HepG2 (cell line): ENCODE measurements around the gene GYS1. TPM values are rescaled to one million over a fixed set of nuclear protein-coding genes. Genes with fewer than 3 reads are reported as not detected.

Source experiments
- ATAC-seq: fragments of 200-7000 bp; cut with Tn5 transposase; 3 replicates; pipeline ENCODE4 v1.9.1; 2020; ENCODE audit warnings: mild to moderate bottlenecking, moderate library complexity
- BruUV-seq: library from RNA; stranded (reverse); fragments of 400-500 nt; replicated peaks from 2 replicates; lab custom pipeline; 2021; lab: Mats Ljungman, UMichigan
- CTCF ChIA-PET: fragments of 300-600 bp; formaldehyde crosslinking; extraction: SDS; loops from one replicate; lab custom pipeline; 2021; ENCODE audit warnings: low total read pairs, inconsistent platforms, low intra/inter-chr PET ratio; lab: Yijun Ruan, JAX
- POLR2A ChIA-PET: fragments of 350-600 bp; sonication (Branson Sonifier 250); formaldehyde crosslinking; loops from one replicate; lab custom pipeline; 2020; ENCODE audit warnings: antibody characterized with exemption, inconsistent platforms; lab: Yijun Ruan, JAX
- DNase-seq: peaks from one replicate; pipeline ENCODE4 v3.0.0-alpha.2; 2015; ENCODE audit warnings: low spot score
- FAIRE-seq: peaks from 3 replicates; lab custom pipeline; 2011; peaks lifted over from hg19 to GRCh38; lab: Jason Lieb, UNC
- H2AFZ ChIP-seq: one replicate; pipeline ENCODE4 v1.6.1; 2011; ENCODE audit warnings: low read length, inconsistent platforms
- H3K27ac ChIP-seq: fragments of 300-600 bp; 3 replicates; pipeline ENCODE4 v1.8.0; 2011; ENCODE audit warnings: mixed run types, mild to moderate bottlenecking, mixed read lengths, low read length, inconsistent platforms; ENCODE audit not compliant: insufficient read depth; ENCODE audit errors: extremely low read length
- H3K27me3 ChIP-seq, 2 experiments: fragments of 200-600 bp in 1 of 2; 2 replicates in 1 of 2; 3 replicates in 1 of 2; pipeline versions ENCODE4 v1.6.0 to v1.8.0; 2011; ENCODE audit warnings: low read length in 2 of 2, mild to moderate bottlenecking in 2 of 2, moderate library complexity in 2 of 2, inconsistent platforms in 1 of 2; ENCODE audit not compliant: insufficient read depth in 2 of 2, control insufficient read depth in 1 of 2
- H3K36me3 ChIP-seq, 2 experiments: fragments of 200-600 bp in 1 of 2; replicated peaks in 1 of 2; 2 replicates in 1 of 2; 3 replicates in 1 of 2; pipeline versions ENCODE4 v1.5.1 to v1.8.0; 2011; ENCODE audit warnings: low read length in 2 of 2, inconsistent platforms in 1 of 2; ENCODE audit not compliant: insufficient read depth in 2 of 2, control insufficient read depth in 1 of 2
- H3K4me1 ChIP-seq: 2 replicates; pipeline ENCODE4 v1.5.1; 2012; ENCODE audit warnings: low read length, inconsistent platforms; ENCODE audit not compliant: insufficient read depth
- H3K4me2 ChIP-seq: 2 replicates; pipeline ENCODE4 v1.6.0; 2011; ENCODE audit warnings: low read depth, low read length, inconsistent platforms
- H3K4me3 ChIP-seq, 3 experiments: fragments of 200-600 bp in 1 of 3; sonication (generic), shearing (Covaris generic) in 1 of 3; replicated peaks in 1 of 3; 2 replicates each; pipeline ENCODE4 v1.5.1; 2011 to 2016; ENCODE audit warnings: low read length in 3 of 3, inconsistent platforms in 2 of 3, low read depth in 2 of 3, mild to moderate bottlenecking in 2 of 3, control low read depth in 1 of 3, mixed read lengths in 1 of 3; ENCODE audit not compliant: insufficient read depth in 1 of 3
- H3K79me2 ChIP-seq: one replicate; pipeline ENCODE4 v1.6.1; 2011; ENCODE audit warnings: low read length, inconsistent platforms; ENCODE audit not compliant: insufficient read depth
- H3K9ac ChIP-seq: 2 replicates; pipeline ENCODE4 v1.6.0; 2011; ENCODE audit warnings: mild to moderate bottlenecking, low read depth, low read length, inconsistent platforms; ENCODE audit not compliant: insufficient read depth
- H3K9me3 ChIP-seq: 2 replicates; pipeline ENCODE4 v1.5.1; 2012; ENCODE audit warnings: mild to moderate bottlenecking, low read length
- H4K20me1 ChIP-seq: 2 replicates; pipeline ENCODE4 v1.6.0; 2011; ENCODE audit warnings: inconsistent platforms, mild to moderate bottlenecking, low read length, moderate library complexity; ENCODE audit not compliant: insufficient read depth
- CAMTA2 ChIP-seq: sonication (generic); formaldehyde crosslinking; IDR thresholded peaks from 2 replicates; pipeline ENCODE4 v1.4.0; 2020; ENCODE audit warnings: mild to moderate bottlenecking, missing genetic modification reagents, borderline replicate concordance
- E2F1 ChIP-seq: sonication (generic); formaldehyde crosslinking; IDR thresholded peaks from 2 replicates; pipeline ENCODE4 v1.5.0; 2020; ENCODE audit warnings: missing genetic modification reagents
- ELF4 ChIP-seq: sonication (generic); formaldehyde crosslinking; IDR thresholded peaks from 2 replicates; pipeline ENCODE4 v1.5.0; 2020; ENCODE audit warnings: missing genetic modification reagents, mild to moderate bottlenecking, moderate library complexity, borderline replicate concordance
- EZH2 ChIP-seq: conservative IDR thresholded peaks from 2 replicates; pipeline ENCODE4 v1.6.1; 2012; ENCODE audit warnings: mild to moderate bottlenecking, low read depth, low read length, moderate library complexity
- KAT8 ChIP-seq: IDR thresholded peaks from 2 replicates; pipeline ENCODE4 v1.6.1; 2016; ENCODE audit warnings: missing genetic modification reagents, missing compliant biosample characterization
- MIXL1 ChIP-seq: IDR thresholded peaks from 2 replicates; pipeline ENCODE4 v1.6.1; 2016
- SAFB2 ChIP-seq: sonication (generic); formaldehyde crosslinking; IDR thresholded peaks from 2 replicates; pipeline ENCODE4 v1.5.1; 2020; ENCODE audit warnings: missing genetic modification reagents, low read depth, mild to moderate bottlenecking, borderline replicate concordance
- WGBS: methylation state at CpG from one replicate; pipeline ENCODE4 v1.1.6; 2017; ENCODE audit warnings: low lambda C conversion rate; 5-methylcytosine and 5-hydroxymethylcytosine counted together
- in situ Hi-C: cut with HindIII; loops from 2 replicates; pipeline ENCODE4 v1.10.0; 2017; ENCODE audit warnings: low pct_unique_long_range_greater_than_20kb; ENCODE audit not compliant: extremely low pct_ligation_motif_present
- intact Hi-C: fragments of 100-400 bp; cut with micrococcal nuclease; formaldehyde crosslinking; loops from one replicate; pipeline ENCODE4 v1.10.0; 2022; ENCODE audit not compliant: unreplicated experiment
- polyA plus RNA-seq, 8 experiments: library from polyadenylated mRNA; depleted of rRNA in 3 of 8; stranded (reverse) in 7 of 8; unstranded in 1 of 8; fragments of >200 nt; fragmentation: Illumina TruSeq in 4 of 8; extraction: Trizol in 4 of 8; gene quantifications; 2 replicates each; pipeline versions ENCODE4 v1.2.1 to v1.2.3, GENCODE V29; 2011 to 2016; ENCODE audit warnings: low read depth in 4 of 8, missing spikeins in 1 of 8, mixed read lengths in 1 of 8; ENCODE audit not compliant: insufficient read depth in 1 of 8
- total RNA-seq, 5 experiments: library from RNA; depleted of rRNA; stranded (reverse); fragments of >200 nt; fragmentation: Illumina TruSeq; extraction: Trizol; gene quantifications; 2 replicates each; pipeline ENCODE4 v1.2.3, GENCODE V29; 2016; ENCODE audit warnings: low read depth in 1 of 5
- TF ChIP-seq, protein P1 (sequence below), 2 experiments: IDR thresholded peaks; 2 replicates each; pipeline ENCODE4 v1.6.1; 2011 to 2012; ENCODE audit warnings: low read length in 2 of 2, borderline replicate concordance in 1 of 2, low read depth in 1 of 2, mild to moderate bottlenecking in 1 of 2, moderate library complexity in 1 of 2

GYS1 gene
- total and polyA plus RNA-seq, 2 of the 13 experiments (the other 11 are each of a cell fraction or from before 2014, with no cell fraction given) = 18.4 to 42.1 TPM

GRCh38 chr19:48989701-48990291 is 3.3 kb downstream of the GYS1 start:
- DNase-seq (no peak), FAIRE-seq (no peak), ATAC-seq (no peak)
- WGBS = 99% methylated on average over 15 of the region's 17 CpGs
- ChIA-PET CTCF (no interaction called here), POLR2A (interaction anchor here (0.6 kb wide), 1 partner anchor 163 kb away, joined by 3 read pairs; no protein-coding TSS in a partner anchor)
- in situ Hi-C loops (no loop called here), intact Hi-C loops (no loop called here)
- no TSS peak for BruUV-seq
- no peaks in the 10 kb centered on the region for H4K20me1 ChIP-seq
- H3K9me3 ChIP-seq = no peaks in the 10 kb centered on the region
- TF ChIP-seq E2F1 (CRISPR knock-in tag) = no peak
- no peak for TF ChIP-seq SAFB2 (CRISPR knock-in tag)
- no peak for TF ChIP-seq MIXL1 (CRISPR knock-in tag)
- TF ChIP-seq CAMTA2 (CRISPR knock-in tag) = no peak
- TF ChIP-seq, protein P1, sequence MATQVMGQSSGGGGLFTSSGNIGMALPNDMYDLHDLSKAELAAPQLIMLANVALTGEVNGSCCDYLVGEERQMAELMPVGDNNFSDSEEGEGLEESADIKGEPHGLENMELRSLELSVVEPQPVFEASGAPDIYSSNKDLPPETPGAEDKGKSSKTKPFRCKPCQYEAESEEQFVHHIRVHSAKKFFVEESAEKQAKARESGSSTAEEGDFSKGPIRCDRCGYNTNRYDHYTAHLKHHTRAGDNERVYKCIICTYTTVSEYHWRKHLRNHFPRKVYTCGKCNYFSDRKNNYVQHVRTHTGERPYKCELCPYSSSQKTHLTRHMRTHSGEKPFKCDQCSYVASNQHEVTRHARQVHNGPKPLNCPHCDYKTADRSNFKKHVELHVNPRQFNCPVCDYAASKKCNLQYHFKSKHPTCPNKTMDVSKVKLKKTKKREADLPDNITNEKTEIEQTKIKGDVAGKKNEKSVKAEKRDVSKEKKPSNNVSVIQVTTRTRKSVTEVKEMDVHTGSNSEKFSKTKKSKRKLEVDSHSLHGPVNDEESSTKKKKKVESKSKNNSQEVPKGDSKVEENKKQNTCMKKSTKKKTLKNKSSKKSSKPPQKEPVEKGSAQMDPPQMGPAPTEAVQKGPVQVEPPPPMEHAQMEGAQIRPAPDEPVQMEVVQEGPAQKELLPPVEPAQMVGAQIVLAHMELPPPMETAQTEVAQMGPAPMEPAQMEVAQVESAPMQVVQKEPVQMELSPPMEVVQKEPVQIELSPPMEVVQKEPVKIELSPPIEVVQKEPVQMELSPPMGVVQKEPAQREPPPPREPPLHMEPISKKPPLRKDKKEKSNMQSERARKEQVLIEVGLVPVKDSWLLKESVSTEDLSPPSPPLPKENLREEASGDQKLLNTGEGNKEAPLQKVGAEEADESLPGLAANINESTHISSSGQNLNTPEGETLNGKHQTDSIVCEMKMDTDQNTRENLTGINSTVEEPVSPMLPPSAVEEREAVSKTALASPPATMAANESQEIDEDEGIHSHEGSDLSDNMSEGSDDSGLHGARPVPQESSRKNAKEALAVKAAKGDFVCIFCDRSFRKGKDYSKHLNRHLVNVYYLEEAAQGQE (IDR thresholded peaks at IDR 0.05; ENCODE audit: borderline replicate concordance in 1 of 2, low read depth in 1 of 2, low read length in 2 of 2) = no peak
- TF ChIP-seq ELF4 (CRISPR knock-in tag) = no peak
- no peak for TF ChIP-seq KAT8
- TF ChIP-seq EZH2 = no peak
- H3K27me3 ChIP-seq = no peaks in the 10 kb centered on the region; a peak in 1 of 5 replicates
- H3K4me3 ChIP-seq = no peak overlapping the region
- no peak overlapping the region for H3K9ac ChIP-seq
- H3K79me2 ChIP-seq = peaks cover 38% of the 10 kb centered on the region
- no peak overlapping the region for H3K4me2 ChIP-seq
- H3K4me1 ChIP-seq = peaks cover 26% of the 10 kb centered on the region
- peaks cover 13 to 36% of the 10 kb centered on the region in 2 experiments; a peak in 4 of 5 replicates for H3K36me3 ChIP-seq
- no peak overlapping the region for H3K27ac ChIP-seq
- H2AFZ ChIP-seq = no peak overlapping the region
